Erythroblast (primary cell): ENCODE measurements around the gene FGFR2.

ENCODE experiments used
- GATA1 ChIP-seq: IDR thresholded peaks from 2 replicates; pipeline ENCODE4 v1.6.1; 2011; ENCODE audit warnings: low read depth, mild to moderate bottlenecking, control low read depth, low read length, moderate library complexity
- POLR2A ChIP-seq: IDR thresholded peaks from 2 replicates; pipeline ENCODE4 v1.6.1; 2011; ENCODE audit warnings: mild to moderate bottlenecking, low read length

DNA sequence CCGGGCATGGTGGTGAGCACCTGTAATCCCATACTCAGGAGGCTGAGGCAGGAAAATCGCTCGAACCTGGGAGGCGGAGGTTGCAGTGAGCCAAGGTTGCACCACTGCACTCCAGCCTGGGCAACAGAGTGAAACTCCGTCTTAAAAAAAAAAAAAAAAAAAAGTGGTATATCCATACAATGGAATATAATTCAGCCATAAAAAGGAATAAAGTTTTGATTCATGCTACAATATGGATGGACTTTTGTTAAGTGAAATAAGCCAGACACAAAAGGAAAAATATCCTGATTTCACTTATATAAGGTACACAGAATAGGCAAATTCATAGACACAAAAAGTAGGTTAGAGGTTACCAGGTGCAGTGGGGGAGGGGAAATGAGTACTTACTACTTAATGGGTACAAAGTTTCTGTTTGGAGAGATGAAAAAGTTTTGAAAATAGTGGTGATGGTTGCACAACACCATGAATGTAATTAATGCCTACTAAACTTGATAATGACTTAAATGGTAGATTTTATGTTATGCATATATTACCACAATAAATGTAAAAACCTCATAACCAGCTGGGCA is 53.9 kb downstream of the FGFR2 start:
- TF ChIP-seq POLR2A, result no peak
- TF ChIP-seq GATA1, result no peak
